BJ (cell line): ENCODE measurements around the gene RALGAPA1. TPM values are rescaled to one million over a fixed set of nuclear protein-coding genes. Genes with fewer than 3 reads are reported as not detected.
"Not testable (repeated sequence)": the region's sequence is repeated elsewhere in the genome, so short reads cannot be mapped to it uniquely, and the experiment has no call there.

ENCODE experiments used
- CTCF ChIA-PET: fragments of 350-600 bp; formaldehyde crosslinking; extraction: SDS; loops from one replicate; lab custom pipeline; 2021; ENCODE audit warnings: antibody characterized with exemption, inconsistent platforms; lab: Yijun Ruan, JAX
- POLR2A ChIA-PET: fragments of 300-600 bp; sonication (Branson Sonifier 250); formaldehyde crosslinking; extraction: SDS; loops from one replicate; lab custom pipeline; 2021; ENCODE audit warnings: antibody characterized with exemption; lab: Charles Lee
- DNase-seq: peaks from one replicate; pipeline ENCODE4 v3.0.0-alpha.2; 2011; ENCODE audit warnings: low read depth
- H3K27me3 ChIP-seq: 2 replicates; pipeline ENCODE4 v1.6.0; 2011; ENCODE audit warnings: low read length; ENCODE audit not compliant: control insufficient read depth, insufficient read depth
- H3K36me3 ChIP-seq: 2 replicates; pipeline ENCODE4 v1.5.1; 2011; ENCODE audit warnings: low read length; ENCODE audit not compliant: control insufficient read depth, insufficient read depth
- H3K4me3 ChIP-seq: 2 replicates; pipeline ENCODE4 v1.5.1; 2011; ENCODE audit warnings: low read depth, mild to moderate bottlenecking, control low read depth, low read length
- polyA plus RNA-seq: library from polyadenylated mRNA; depleted of rRNA; stranded (reverse); fragments of >200 nt; gene quantifications from 2 replicates; pipeline ENCODE4 v1.2.3, GENCODE V29; 2011
- TF ChIP-seq, protein P1 (sequence below): IDR thresholded peaks from 2 replicates; pipeline ENCODE4 v1.5.1; 2011; ENCODE audit warnings: low read depth, mild to moderate bottlenecking, control low read depth, inconsistent platforms, low read length, moderate library complexity; ENCODE audit not compliant: insufficient read depth

RALGAPA1 gene
- polyA plus RNA-seq, 1 experiment: 4.7 TPM

GRCh38 chr14:35742442-35742841 lies 66.7 kb downstream of the RALGAPA1 start:
- ChIA-PET CTCF (no interaction called here), POLR2A (no interaction called here)
- Histone ChIP-seq H3K27me3 (no peaks in the 10 kb centered on the region), H3K36me3 (no peaks in the 10 kb centered on the region), H3K4me3 (no peak overlapping the region)
- TF ChIP-seq, protein P1, sequence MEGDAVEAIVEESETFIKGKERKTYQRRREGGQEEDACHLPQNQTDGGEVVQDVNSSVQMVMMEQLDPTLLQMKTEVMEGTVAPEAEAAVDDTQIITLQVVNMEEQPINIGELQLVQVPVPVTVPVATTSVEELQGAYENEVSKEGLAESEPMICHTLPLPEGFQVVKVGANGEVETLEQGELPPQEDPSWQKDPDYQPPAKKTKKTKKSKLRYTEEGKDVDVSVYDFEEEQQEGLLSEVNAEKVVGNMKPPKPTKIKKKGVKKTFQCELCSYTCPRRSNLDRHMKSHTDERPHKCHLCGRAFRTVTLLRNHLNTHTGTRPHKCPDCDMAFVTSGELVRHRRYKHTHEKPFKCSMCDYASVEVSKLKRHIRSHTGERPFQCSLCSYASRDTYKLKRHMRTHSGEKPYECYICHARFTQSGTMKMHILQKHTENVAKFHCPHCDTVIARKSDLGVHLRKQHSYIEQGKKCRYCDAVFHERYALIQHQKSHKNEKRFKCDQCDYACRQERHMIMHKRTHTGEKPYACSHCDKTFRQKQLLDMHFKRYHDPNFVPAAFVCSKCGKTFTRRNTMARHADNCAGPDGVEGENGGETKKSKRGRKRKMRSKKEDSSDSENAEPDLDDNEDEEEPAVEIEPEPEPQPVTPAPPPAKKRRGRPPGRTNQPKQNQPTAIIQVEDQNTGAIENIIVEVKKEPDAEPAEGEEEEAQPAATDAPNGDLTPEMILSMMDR: no peak
- no peak for DNase-seq

- CTCF ChIA-PET: no interaction called here
- TF ChIP-seq, protein P1: no peak
- DNase-seq: no peak
- no peaks in the 10 kb centered on the region for H3K27me3 ChIP-seq
- POLR2A ChIA-PET: no interaction called here
- no peaks in the 10 kb centered on the region for H3K36me3 ChIP-seq
- no peak overlapping the region for H3K4me3 ChIP-seq
These were observed 67.1 kb downstream of the RALGAPA1 start for GRCh38 chr14:35742032-35742371.

GRCh38 chr14:35741345-35742031 lies 67.6 kb downstream of the RALGAPA1 start:
- POLR2A ChIA-PET: no interaction called here
- CTCF ChIA-PET: no interaction called here

DNA sequence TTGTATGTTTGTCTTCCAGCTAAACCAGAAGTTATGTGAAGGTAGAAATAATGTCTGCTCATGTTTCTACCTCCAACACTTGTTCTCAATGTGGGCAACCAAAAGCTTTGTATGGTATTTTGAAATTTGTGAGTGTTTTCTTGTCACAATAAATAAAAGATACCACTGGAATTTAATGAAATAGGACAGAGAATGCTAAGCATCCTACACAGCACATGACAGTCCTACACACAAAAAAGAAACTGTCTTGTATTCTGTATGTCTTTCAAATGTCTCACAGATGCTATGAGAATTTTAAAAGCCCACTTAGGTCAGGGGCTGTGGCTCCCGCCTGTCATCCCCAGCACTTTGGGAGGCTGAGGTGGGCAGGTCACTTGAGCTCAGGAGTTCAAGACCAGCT lies 68.9 kb downstream of the RALGAPA1 start:
- CTCF ChIA-PET: no interaction called here
- DNase-seq: no peak
- no peaks in the 10 kb centered on the region for H3K36me3 ChIP-seq
- TF ChIP-seq, protein P1: no peak
- H3K27me3 ChIP-seq: no peaks in the 10 kb centered on the region
- no peak overlapping the region for H3K4me3 ChIP-seq
- POLR2A ChIA-PET: no interaction called here

More at GRCh38 chr14:35741345-35742031, 67.6 kb downstream of the RALGAPA1 start:
- no peak for DNase-seq
- Histone ChIP-seq H3K4me3 (no peak overlapping the region), H3K27me3 (no peaks in the 10 kb centered on the region), H3K36me3 (no peaks in the 10 kb centered on the region)
- TF ChIP-seq, protein P1: no peak

- H3K36me3 ChIP-seq, H3K27me3 ChIP-seq, H3K4me3 ChIP-seq, DNase-seq, CTCF ChIA-PET, POLR2A ChIA-PET: not testable (repeated sequence)
These were observed 73.9 kb downstream of the RALGAPA1 start for GRCh38 chr14:35735163-35735562.

- H3K27me3 ChIP-seq, H3K36me3 ChIP-seq, DNase-seq, CTCF ChIA-PET, H3K4me3 ChIP-seq, POLR2A ChIA-PET: not testable (repeated sequence)
These were observed 75.6 kb downstream of the RALGAPA1 start for GRCh38 chr14:35733510-35733909.
